A549 (cell line): ENCODE data around the gene KCNMB1. TPM values are rescaled to one million over a fixed set of nuclear protein-coding genes. Genes with fewer than 3 reads are reported as not detected.
A peak's percentile ranks its signal among the peaks of the same experiment; 100 is the strongest.

ENCODE experiments used
- ATAC-seq, 2 experiments: fragments of 200-7000 bp in 1 of 2; fragments of >200 bp in 1 of 2; cut with Nextera tagmentation in 1 of 2; cut with Tn5 transposase in 1 of 2; 3 replicates each; pipeline versions ENCODE4 v1.8.0 to v1.9.1; 2018 to 2020; ENCODE audit warnings: mild to moderate bottlenecking in 1 of 2, moderate library complexity in 1 of 2
- CTCF ChIA-PET: fragments of 300-600 bp; sonication (Branson Sonifier 250); formaldehyde crosslinking; extraction: SDS; loops from one replicate; lab custom pipeline; 2021; ENCODE audit warnings: antibody characterized with exemption, inconsistent platforms; lab: Yijun Ruan, JAX
- POLR2A ChIA-PET: fragments of 350-600 bp; formaldehyde crosslinking; extraction: SDS; loops from one replicate; lab custom pipeline; 2021; ENCODE audit warnings: antibody characterized with exemption, inconsistent platforms; lab: Yijun Ruan, JAX
- DNase-seq, 2 experiments: peaks; one replicate each; pipeline versions ENCODE4 v3.0.0 to v3.0.0-alpha.2; 2011 to 2016; ENCODE audit warnings: low read depth in 1 of 2, low spot score in 1 of 2
- FAIRE-seq: peaks from 2 replicates; lab custom pipeline; 2011; peaks lifted over from hg19 to GRCh38; lab: Jason Lieb, UNC
- H3K27ac ChIP-seq, 2 experiments: fragments of >200 bp; sonication (Bioruptor Twin); formaldehyde crosslinking; 3 replicates each; pipeline ENCODE4 v1.5.1; 2016 to 2017
- H3K4me1 ChIP-seq: fragments of >200 bp; sonication (Bioruptor Twin); formaldehyde crosslinking; 3 replicates; pipeline ENCODE4 v1.6.1; 2016
- H3K4me2 ChIP-seq: fragments of >200 bp; sonication (Bioruptor Twin); formaldehyde crosslinking; 3 replicates; pipeline ENCODE4 v1.6.1; 2016
- H3K4me3 ChIP-seq: fragments of >200 bp; sonication (Bioruptor Twin); formaldehyde crosslinking; 3 replicates; pipeline ENCODE4 v1.5.1; 2016
- H3K9me3 ChIP-seq: fragments of >200 bp; sonication (Bioruptor Twin); formaldehyde crosslinking; 3 replicates; pipeline ENCODE4 v1.6.1; 2016
- BCL3 ChIP-seq: fragments of >200 bp; sonication (Bioruptor Twin); formaldehyde crosslinking; IDR thresholded peaks from 3 replicates; pipeline ENCODE4 v1.6.1; 2016
- BHLHE40 ChIP-seq: IDR thresholded peaks from 2 replicates; pipeline ENCODE4 v1.6.1; 2012; ENCODE audit warnings: low read depth, low read length, inconsistent platforms
- CHD4 ChIP-seq: fragments of 200-600 bp; sonication (generic); IDR thresholded peaks from 2 replicates; pipeline ENCODE4 v1.6.1; 2016; ENCODE audit warnings: antibody characterized with exemption, mild to moderate bottlenecking, borderline replicate concordance
- CTCF ChIP-seq: fragments of >200 bp; sonication (Bioruptor Twin); formaldehyde crosslinking; IDR thresholded peaks from 3 replicates; pipeline ENCODE4 v1.5.1; 2016
- E2F6 ChIP-seq: IDR thresholded peaks from 2 replicates; pipeline ENCODE4 v1.6.1; 2012; ENCODE audit warnings: low read depth, borderline replicate concordance
- EHF ChIP-seq: fragments of 250-450 bp; sonication (Bioruptor Pico); IDR thresholded peaks from 2 replicates; pipeline ENCODE4 v1.5.0; 2020; ENCODE audit warnings: mild to moderate bottlenecking
- EP300 ChIP-seq, 2 experiments: fragments of >200 bp; sonication (Bioruptor Twin); formaldehyde crosslinking; IDR thresholded peaks; 2 replicates in 1 of 2; 3 replicates in 1 of 2; pipeline ENCODE4 v1.6.1; 2016 to 2017
- ESRRA ChIP-seq: fragments of 150-350 bp; IDR thresholded peaks from 2 replicates; pipeline ENCODE4 v1.6.1; 2014; ENCODE audit warnings: mild to moderate bottlenecking, low read length, borderline replicate concordance
- FOSL2 ChIP-seq, 2 experiments: fragments of 450-650 bp in 1 of 2; fragments of >200 bp in 1 of 2; sonication (Bioruptor Twin) in 1 of 2; formaldehyde crosslinking; IDR thresholded peaks; 2 replicates each; pipeline versions ENCODE4 v1.5.0 to v1.6.1; 2016 to 2020; ENCODE audit warnings: mild to moderate bottlenecking in 1 of 2, moderate library complexity in 1 of 2
- FOXS1 ChIP-seq: fragments of 250-450 bp; sonication (Bioruptor Pico); IDR thresholded peaks from 2 replicates; pipeline ENCODE4 v1.5.0; 2020; ENCODE audit warnings: mild to moderate bottlenecking, moderate library complexity
- HES2 ChIP-seq: fragments of >200 bp; sonication (Bioruptor Twin); formaldehyde crosslinking; IDR thresholded peaks from 2 replicates; pipeline ENCODE4 v1.6.1; 2016
- HEYL ChIP-seq: fragments of 250-450 bp; sonication (Bioruptor Pico); IDR thresholded peaks from 2 replicates; pipeline ENCODE4 v1.8.0; 2021; ENCODE audit warnings: mild to moderate bottlenecking, moderate library complexity
- HOXA7 ChIP-seq: fragments of 250-450 bp; sonication (Bioruptor Pico); IDR thresholded peaks from 2 replicates; pipeline ENCODE4 v1.5.0; 2020; ENCODE audit warnings: mild to moderate bottlenecking, moderate library complexity
- JUN ChIP-seq, 2 experiments: fragments of >200 bp; sonication (Bioruptor Twin); formaldehyde crosslinking; IDR thresholded peaks; 2 replicates in 1 of 2; 3 replicates in 1 of 2; pipeline ENCODE4 v1.6.1; 2016 to 2017
- JUNB ChIP-seq: fragments of >200 bp; sonication (Bioruptor Twin); formaldehyde crosslinking; IDR thresholded peaks from 2 replicates; pipeline ENCODE4 v1.6.1; 2016
- MAX ChIP-seq: IDR thresholded peaks from 2 replicates; pipeline ENCODE4 v1.6.1; 2012
- NR3C1 ChIP-seq: fragments of >200 bp; sonication (Bioruptor Twin); formaldehyde crosslinking; IDR thresholded peaks from 3 replicates; pipeline ENCODE4 v1.6.1; 2017
- PBX3 ChIP-seq: IDR thresholded peaks from 2 replicates; pipeline ENCODE4 v1.6.1; 2012
- REST ChIP-seq: fragments of 200-600 bp; sonication (generic); IDR thresholded peaks from 2 replicates; pipeline ENCODE4 v1.6.1; 2016; ENCODE audit warnings: antibody characterized with exemption, mild to moderate bottlenecking, moderate library complexity
- RNF2 ChIP-seq: fragments of 200-600 bp; sonication (generic); IDR thresholded peaks from 2 replicates; pipeline ENCODE4 v1.6.1; 2016; ENCODE audit warnings: low read depth, mild to moderate bottlenecking, antibody characterized with exemption, moderate library complexity, borderline replicate concordance
- SREBF2 ChIP-seq: fragments of 450-650 bp; IDR thresholded peaks from 2 replicates; pipeline ENCODE4 v1.6.1; 2014; ENCODE audit warnings: mild to moderate bottlenecking, moderate library complexity
- TFCP2L1 ChIP-seq: fragments of 250-450 bp; sonication (Bioruptor Pico); IDR thresholded peaks from 2 replicates; pipeline ENCODE4 v1.5.0; 2021; ENCODE audit warnings: mild to moderate bottlenecking
- ZSCAN20 ChIP-seq: fragments of 250-450 bp; sonication (Bioruptor Pico); IDR thresholded peaks from 2 replicates; pipeline ENCODE4 v1.8.0; 2022; ENCODE audit warnings: mild to moderate bottlenecking, moderate library complexity
- WGBS: methylation state at CpG from one replicate; pipeline ENCODE4 v1.1.6; 2017; ENCODE audit errors: missing lambda C conversion rate; 5-methylcytosine and 5-hydroxymethylcytosine counted together
- polyA plus RNA-seq, 4 experiments: library from polyadenylated mRNA; depleted of rRNA in 3 of 4; stranded (reverse); fragments of >200 nt; fragmentation: RNase III in 1 of 4; extraction: RNeasy Plus Mini Kit Qiagen cat#74134 plus additional on column Dnase treatment in 1 of 4; gene quantifications; 2 replicates in 3 of 4; 3 replicates in 1 of 4; pipeline ENCODE4 v1.2.3, GENCODE V29; 2011 to 2017

The KCNMB1 gene
- polyA plus RNA-seq, 2 of the 4 experiments (the other 2 are of a cell fraction): not detected

- Histone ChIP-seq H3K4me1 (peaks cover 7% of the 10 kb centered on the region; the same call in 2 of the 3 replicates), H3K4me3 (no peak overlapping the region), H3K9me3 (no peaks in the 10 kb centered on the region), H3K4me2 (no peak overlapping the region), H3K27ac (no peak overlapping the region)
- TF ChIP-seq JUN (IDR thresholded peaks at IDR 0.05): no peak
- TF ChIP-seq CTCF: no peak
- no peak for TF ChIP-seq FOSL2 (IDR thresholded peaks at IDR 0.05)
- TF ChIP-seq FOSL2 (CRISPR knock-in tag; IDR thresholded peaks at IDR 0.05): no peak
- no peak for TF ChIP-seq HOXA7 (CRISPR knock-in tag)
- no peak for TF ChIP-seq BHLHE40
- no peak for TF ChIP-seq NR3C1
- no peak for TF ChIP-seq SREBF2
- no peak for TF ChIP-seq EHF
- TF ChIP-seq E2F6: no peak
- TF ChIP-seq PBX3: no peak
- no peak for TF ChIP-seq CHD4
- FAIRE-seq (no peak), ATAC-seq (no peak), DNase-seq (no peak)
- WGBS: 70% methylated on average over 6 of the region's 6 CpGs
- ChIA-PET POLR2A (interaction anchor here (0.6 kb wide), 1 partner anchor 296 kb away, joined by 3 read pairs; no protein-coding TSS in a partner anchor), CTCF (interaction anchor here (0.6 to 16.9 kb wide), 20 partner anchors 8 to 866 kb away, joined by 3 to 270 read pairs (median 4); no protein-coding TSS in a partner anchor)
These were observed 30.5 kb upstream of the KCNMB1 start for GRCh38 chr5:170419643-170420042.

- TF ChIP-seq MAX (0 out of 2 replicates have a peak, but pooled peaks have one; percentile 18), BCL3 (no peak)
- no peaks in the 10 kb centered on the region for H3K9me3 ChIP-seq
- H3K4me1 ChIP-seq: peaks cover 7% of the 10 kb centered on the region; the same call in 2 of the 3 replicates
- no peak overlapping the region for H3K4me3 ChIP-seq
- FAIRE-seq (no peak), ATAC-seq (no peak), DNase-seq (no peak)
- POLR2A ChIA-PET: no interaction called here
- H3K27ac ChIP-seq: no peak overlapping the region
- peak overlapping the region; percentile 27; the same call in 1 of the 3 replicates for H3K4me2 ChIP-seq
- WGBS: 32% methylated on average over 8 of the region's 8 CpGs
- CTCF ChIA-PET: interaction anchor here (0.6 to 16.9 kb wide), 14 partner anchors 9 to 460 kb away, joined by 3 to 270 read pairs (median 4); no protein-coding TSS in a partner anchor
These were observed 29.6 kb upstream of the KCNMB1 start for GRCh38 chr5:170418736-170419135.

- ChIA-PET POLR2A (no interaction called here), CTCF (interaction anchor here (0.6 to 16.9 kb wide), 10 partner anchors 12 to 733 kb away, joined by 3 to 270 read pairs (median 4); no protein-coding TSS in a partner anchor)
- Histone ChIP-seq H3K4me1 (peaks cover 7% of the 10 kb centered on the region; the same call in 2 of the 3 replicates), H3K27ac (no peak overlapping the region), H3K4me3 (no peak overlapping the region), H3K9me3 (no peaks in the 10 kb centered on the region), H3K4me2 (no peak overlapping the region)
- ATAC-seq: no peak
- no peak for FAIRE-seq
- WGBS: 69% methylated on average over 4 of the region's 4 CpGs
- DNase-seq: no peak
- TF ChIP-seq FOXS1 (CRISPR knock-in tag) (no peak), HES2 (no peak), PBX3 (no peak), HEYL (CRISPR knock-in tag) (no peak), ZSCAN20 (CRISPR knock-in tag) (no peak), EHF (no peak), JUNB (no peak), REST (no peak), ESRRA (no peak), RNF2 (no peak), EP300 (IDR thresholded peaks at IDR 0.05) (no peak), TFCP2L1 (CRISPR knock-in tag) (no peak)
These were observed 27.4 kb upstream of the KCNMB1 start for GRCh38 chr5:170416526-170416925.
